ENCODE data around the gene LRRC42.

The LRRC42 gene

GRCh38 chr1:54009406-54009805 is 63.3 kb downstream of the LRRC42 start:
- DNase-seq = no peak

- DNase-seq = no peak
Observed at GRCh38 chr1:54010415-54011117, 64.4 kb downstream of the LRRC42 start.

DNA sequence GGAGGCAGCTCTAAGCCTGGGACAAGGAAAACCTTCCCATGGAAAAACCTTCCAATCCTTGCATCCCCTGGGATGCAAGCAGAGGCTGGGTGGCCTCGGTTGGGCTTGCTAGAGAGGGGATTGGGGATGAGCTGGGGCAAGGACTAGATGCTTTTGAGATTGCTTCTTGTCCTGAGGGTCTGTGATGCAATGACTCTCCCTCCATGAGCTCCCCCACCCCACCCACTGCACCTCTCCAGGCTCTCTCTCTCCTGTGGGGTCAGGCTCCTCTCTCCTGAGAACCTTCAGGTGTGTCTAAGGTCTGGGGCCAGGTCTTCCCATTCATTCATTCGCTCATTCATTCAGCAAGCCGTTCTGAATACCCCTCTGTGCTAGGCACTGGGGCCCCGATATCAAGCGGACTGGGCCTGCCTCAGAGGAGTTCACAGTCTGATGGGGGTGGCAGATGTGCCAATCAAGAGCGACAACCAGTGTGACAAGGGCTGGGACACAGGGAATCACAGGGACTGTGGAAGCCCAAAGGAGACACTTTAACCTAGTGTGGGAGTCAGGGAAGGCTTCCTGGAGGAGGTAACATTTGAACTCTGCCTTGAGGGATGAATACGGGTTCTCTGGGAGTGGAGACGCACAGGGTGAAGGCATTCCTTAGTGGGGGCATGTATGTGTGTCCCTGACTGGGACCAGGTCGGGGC is 65.3 kb downstream of the LRRC42 start:
- no peak for DNase-seq

- DNase-seq = no peak
Observed at GRCh38 chr1:54012008-54012325, 65.8 kb downstream of the LRRC42 start.

DNA sequence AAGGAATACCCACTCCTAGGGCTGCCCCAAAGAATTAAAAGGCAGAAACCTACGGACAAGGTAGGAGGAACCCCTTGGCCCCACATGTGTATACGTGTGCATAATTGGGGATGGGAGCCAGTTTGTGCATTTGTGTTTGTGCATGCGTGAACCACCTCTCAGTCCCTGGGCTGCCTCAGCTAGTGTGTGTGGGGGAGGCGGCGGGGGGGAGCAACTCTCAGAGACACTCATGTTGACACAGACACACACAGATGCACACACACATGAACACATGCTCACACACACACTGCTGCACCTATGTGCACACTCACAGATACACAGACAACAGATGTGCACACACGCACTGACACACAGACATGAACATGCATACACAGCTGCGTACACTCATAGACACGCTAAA is 66.7 kb downstream of the LRRC42 start:
- DNase-seq = no peak

GRCh38 chr1:54013393-54014008 is 67.4 kb downstream of the LRRC42 start:
- DNase-seq = no peak

DNA sequence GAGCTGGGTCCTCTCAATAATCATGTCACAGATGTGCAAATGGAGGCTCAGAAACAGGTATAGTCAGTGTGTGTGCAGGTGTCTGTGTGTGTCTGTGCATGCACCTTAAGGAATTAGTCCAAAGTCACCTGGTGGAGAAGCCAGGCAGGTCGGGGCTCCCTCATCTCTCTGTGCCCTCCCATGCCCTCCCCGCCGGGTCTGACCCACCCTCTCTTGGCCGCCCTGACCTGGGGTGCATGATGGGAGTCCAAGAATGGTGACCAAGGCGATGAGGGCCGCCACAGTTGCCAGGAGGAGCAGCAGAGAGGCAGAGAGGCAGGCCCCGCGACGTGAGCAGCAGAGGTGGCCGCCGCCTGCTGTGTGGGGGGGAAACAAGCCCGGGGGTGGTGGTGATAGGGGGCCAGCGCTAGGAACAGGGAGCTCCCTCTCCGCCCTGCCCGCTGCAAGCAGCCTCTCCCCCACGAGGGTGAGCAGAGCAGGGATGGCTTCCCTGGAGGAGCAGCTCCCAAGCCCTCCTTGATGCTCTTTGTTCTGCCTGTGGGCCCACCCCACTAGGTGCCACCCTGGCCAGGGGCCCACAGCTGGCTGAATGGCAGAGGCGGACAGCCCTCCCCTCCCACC is 68.0 kb downstream of the LRRC42 start:
- DNase-seq = no peak

DNA sequence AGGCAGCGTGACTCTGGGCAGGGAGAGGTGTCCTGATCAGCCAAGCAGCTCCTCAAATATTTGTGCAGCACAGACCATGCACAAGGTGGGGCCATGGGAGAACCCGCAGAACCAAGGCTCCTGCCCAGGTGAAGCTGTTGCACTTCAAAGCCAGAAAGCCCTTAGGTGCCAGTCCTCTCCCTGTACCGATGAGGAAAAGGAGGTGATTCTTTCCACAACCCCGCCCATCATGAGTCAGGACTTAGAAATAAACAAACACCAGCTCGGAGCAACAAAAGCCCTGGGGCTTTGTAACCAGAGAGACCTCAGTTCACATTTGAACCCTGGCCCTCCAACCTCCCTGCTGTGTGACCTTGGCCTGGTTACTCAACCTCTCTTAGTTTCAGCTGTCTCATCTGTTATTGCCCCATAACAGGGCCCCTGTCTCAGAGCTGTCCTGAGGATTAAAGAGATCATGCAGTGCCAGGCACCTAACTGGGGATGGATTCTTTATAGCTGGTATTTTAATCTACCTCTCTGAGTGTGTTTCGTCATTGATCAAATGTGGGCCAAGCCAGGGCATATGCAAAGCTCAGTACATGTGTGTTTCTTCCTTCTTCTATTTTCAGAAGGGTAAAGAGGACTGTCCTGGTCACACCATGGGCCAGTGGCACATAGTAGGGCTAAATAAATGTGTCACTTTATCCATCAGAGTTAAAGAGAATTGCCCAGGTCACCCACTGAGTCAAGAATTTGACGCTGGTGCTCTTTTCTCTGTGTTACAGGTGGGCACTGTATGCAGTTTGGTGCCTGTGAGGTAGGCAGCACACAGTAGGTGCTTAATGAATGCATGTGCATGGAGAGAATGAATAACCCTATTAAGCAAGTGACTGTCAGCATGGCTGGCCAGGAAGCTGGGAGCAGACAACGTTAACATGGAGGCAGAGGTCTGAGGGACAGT is 70.5 kb downstream of the LRRC42 start:
- DNase-seq = peak; percentile 87

Data from NCI-H774 (cell line).